Measurements from ENCODE around the gene CLGN.

DNA sequence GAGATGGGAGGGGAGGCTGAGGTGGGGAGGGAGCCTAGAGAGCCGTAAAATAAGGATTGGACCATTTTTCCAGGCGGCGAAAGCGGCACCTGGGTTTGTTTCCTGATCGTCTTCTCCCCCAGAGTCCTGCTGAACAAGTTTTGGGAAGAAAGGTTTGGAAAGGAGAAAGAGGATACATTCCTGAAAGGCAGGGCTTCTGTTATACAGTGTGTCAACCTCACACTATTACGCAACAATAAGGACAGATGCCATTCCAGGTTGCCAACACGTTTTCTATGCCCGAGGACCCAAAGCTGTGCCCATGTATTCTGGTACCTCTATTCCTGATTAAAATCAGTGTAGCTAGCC lies 53.3 kb downstream of the CLGN start:
- TF ChIP-seq, protein P1, sequence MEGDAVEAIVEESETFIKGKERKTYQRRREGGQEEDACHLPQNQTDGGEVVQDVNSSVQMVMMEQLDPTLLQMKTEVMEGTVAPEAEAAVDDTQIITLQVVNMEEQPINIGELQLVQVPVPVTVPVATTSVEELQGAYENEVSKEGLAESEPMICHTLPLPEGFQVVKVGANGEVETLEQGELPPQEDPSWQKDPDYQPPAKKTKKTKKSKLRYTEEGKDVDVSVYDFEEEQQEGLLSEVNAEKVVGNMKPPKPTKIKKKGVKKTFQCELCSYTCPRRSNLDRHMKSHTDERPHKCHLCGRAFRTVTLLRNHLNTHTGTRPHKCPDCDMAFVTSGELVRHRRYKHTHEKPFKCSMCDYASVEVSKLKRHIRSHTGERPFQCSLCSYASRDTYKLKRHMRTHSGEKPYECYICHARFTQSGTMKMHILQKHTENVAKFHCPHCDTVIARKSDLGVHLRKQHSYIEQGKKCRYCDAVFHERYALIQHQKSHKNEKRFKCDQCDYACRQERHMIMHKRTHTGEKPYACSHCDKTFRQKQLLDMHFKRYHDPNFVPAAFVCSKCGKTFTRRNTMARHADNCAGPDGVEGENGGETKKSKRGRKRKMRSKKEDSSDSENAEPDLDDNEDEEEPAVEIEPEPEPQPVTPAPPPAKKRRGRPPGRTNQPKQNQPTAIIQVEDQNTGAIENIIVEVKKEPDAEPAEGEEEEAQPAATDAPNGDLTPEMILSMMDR (IDR thresholded peaks at IDR 0.05): no peak
- TF ChIP-seq EZH2 (IDR thresholded peaks at IDR 0.05) (no peak), EZH2phosphoT487 (IDR thresholded peaks at IDR 0.05) (no peak)
